SIG-M5 treated with dmso at 0.1 percent for 504 hours (cell line): ENCODE results near the gene MPDZ.
"Not testable (repeated sequence)": the region's sequence is repeated elsewhere in the genome, so short reads cannot be mapped to it uniquely, and the experiment has no call there.

Source experiments
- DNase-seq: peaks from one replicate; lab custom pipeline; 2025; ENCODE audit not compliant: unreplicated experiment; lab: John Stamatoyannopoulos, UW

Gene MPDZ

DNA sequence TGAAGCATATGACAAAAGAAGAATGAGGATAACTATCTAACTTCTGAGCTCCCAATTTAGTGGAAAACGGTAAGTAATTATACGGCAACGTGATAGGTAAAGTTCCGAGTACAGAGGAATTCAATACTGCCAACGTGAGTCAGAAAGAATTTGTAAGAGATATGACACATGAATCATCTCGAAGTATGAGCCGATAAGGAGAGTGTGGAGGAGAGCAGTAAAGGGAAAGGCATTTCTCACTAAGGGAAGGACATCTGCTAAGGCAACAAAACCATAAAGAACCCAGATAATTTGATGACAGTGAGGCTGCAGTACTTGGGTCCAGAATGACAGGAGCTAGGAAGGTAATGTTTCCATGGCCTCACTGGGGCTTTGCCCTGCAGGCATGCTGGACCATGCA lies 11.0 kb downstream of the MPDZ start:
- no peak for DNase-seq

DNA sequence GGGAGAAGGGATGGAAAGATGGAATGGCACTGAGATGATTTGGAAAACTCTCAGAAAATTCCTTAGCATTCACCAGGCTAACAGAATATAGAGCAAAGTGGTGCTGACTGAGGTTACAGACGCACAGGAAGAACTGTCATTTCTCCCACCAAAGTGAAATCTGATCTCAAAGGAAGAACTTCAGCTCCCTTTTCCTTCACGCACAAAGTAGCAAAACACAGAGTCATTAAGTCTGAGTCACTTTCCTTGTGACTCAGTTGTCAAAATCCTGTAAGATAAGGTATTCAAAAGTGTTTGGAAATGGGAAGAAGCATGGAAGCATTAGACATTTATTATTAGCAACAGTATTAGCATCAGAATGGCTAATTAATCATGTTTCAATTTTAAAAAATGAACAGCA lies 11.7 kb downstream of the MPDZ start:
- no peak for DNase-seq

DNA sequence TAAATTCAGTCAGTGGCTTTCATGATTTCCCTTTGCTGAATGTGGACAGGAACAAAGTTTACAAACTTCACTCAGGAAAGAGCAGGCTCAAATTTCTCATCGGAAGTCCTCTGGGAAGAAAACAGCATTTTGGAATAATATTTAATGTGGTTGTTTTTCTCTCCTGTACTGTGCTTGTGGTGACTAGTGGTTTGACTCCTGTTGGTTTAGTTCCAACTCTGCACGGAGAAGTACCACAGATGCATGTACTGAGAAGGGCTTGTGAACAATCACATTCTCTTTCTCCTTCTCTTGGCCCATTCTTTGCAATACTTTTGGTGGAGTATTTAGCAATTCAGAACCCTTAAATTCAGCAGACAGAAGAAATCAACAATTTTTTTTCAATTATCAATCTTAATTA lies 13.3 kb downstream of the MPDZ start:
- no peak for DNase-seq

DNA sequence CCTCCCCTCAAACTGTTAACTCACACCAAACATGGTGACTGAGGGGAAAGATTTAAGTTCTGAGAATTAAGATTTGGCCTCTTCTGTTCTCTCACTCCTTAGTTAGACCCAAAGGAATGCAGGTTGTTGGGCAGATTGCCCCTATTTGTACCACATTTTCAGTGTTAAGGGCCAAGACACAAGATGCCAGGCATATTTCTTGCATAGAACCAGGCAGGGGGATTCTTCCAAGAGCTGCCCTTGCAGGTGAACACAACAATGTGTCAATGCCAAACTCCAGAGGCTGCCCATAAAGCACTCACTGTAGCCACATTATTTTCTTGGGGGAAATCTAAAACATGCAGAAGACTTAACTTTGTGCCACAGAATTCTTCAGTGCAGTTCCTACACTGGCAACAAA lies 14.7 kb downstream of the MPDZ start:
- DNase-seq = no peak

DNA sequence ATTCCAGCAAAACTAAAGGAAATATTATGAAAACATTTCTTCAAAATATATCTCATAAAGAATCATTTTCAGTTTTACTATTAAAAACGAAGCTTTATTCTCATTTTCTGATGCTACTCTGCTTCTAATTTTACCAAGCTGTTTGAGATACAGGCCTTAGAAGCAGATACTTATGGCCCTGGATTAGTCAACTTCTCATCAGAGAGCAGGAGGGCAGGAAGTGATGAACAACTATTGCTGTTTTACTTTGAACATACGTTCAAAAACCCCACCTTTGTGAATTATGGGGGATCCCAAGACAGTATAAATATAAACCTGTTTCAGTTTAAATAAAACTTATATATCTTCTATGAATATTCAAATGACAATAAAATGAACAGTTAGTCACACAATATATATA lies 16.0 kb downstream of the MPDZ start:
- no peak for DNase-seq

DNA sequence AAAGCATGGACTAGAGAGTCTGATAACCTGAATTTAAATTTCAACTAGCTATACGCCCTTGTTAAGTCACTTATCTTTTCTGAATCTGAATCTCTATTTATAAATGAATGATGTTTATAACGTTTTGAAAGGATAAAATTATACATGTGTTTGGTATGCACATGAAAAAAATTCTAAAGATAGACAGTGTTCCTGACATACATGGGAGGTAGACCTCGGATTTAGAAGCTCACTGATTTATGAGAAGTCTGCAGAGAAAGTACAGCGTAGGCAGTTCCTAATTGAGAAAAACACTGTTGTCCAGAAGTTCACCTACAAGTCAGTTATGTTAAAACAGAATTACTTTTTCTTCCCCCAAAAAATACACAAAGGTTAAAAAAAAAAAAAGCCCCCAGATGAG lies 26.6 kb downstream of the MPDZ start:
- DNase-seq = no peak

DNA sequence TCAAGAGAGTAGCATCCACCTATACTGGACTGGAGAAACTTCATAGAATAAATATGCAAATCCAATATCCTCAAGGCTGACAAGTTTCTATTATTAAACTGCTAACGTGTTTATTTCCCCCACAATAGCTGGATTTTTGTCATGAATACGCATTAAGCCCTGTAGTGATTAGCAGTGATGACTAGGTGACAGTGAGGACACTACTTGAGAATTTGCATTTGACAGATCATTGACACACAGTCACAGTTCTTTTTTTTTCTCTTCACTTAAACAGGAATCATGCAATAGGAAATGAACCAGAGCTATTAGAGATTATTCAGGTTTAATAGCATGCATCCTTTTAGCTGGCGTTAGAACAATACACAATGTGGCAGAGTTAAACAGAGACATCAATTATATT lies 35.3 kb downstream of the MPDZ start:
- no peak for DNase-seq

DNA sequence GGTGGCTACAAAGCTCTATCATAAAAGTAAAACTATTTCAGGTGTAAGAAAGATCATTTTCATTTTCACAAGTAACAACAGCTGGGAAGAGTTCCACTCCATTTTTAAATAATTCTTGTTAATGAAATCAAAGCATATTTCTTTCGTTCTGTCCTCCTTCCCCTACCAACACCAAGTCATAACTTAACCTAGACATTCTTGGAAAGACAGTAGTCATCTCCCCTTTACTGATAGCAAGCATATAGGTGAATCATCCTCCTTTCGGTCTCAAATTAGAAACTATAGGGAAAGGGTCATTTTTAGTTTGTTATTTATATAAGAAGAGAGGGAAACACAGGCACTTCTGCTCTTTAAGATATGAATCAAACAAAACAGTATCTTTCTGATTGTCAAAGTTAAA lies 38.2 kb downstream of the MPDZ start:
- DNase-seq = no peak

DNA sequence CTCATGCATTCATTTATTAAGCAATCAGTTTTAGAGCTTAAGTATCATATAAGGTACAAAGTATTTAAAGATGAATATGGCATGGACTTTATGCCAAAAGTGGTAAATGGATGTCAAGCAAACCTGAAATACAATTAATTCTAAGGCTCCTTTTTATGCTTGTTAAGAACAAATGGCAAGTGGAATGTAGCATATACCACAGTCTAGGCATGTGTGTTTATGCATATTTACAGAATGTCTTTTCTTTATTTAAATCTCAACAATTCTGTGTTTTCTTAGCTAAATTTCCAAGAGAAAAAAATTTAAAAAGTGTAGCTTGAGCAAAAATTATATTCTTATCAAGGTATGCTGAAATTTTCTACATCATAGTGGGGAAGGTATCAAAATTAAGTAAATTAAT lies 39.8 kb downstream of the MPDZ start:
- DNase-seq = no peak

DNA sequence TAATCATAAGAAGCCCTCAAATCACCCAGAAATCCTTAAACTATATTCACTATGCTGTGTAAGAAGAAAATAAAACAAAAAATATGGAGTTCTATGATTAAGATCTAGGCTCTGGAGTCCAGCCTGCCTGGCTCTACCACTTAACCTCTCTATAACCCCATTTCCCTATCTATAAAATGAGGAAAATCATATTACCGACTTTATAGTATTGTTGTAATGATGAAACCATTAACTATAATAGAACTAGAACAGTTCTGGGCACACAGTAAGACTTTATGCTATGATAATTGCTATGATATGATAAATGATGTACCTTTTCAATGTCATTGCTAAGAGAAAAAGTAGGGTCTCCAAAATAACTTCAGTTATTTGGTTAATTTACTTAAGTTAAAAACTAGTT lies 40.3 kb downstream of the MPDZ start:
- no peak for DNase-seq

DNA sequence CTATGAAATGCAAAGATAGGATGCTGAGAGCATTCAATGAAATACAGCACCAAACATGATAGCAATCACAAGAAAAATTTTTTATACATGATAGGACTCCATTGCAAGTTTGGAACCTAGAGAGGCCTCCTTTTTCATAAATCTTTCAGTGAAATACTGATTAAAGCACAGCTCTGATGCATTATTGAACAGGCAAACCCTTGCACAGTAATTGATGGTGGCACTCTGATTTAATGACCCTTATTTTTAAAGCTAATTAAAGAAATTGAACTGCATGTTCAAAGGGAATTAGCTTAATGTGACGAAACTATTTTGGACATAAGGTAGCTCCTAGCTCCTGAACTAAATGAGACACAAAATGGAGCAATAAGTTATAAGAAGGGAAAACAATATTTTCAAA lies 44.6 kb downstream of the MPDZ start:
- no peak for DNase-seq

DNA sequence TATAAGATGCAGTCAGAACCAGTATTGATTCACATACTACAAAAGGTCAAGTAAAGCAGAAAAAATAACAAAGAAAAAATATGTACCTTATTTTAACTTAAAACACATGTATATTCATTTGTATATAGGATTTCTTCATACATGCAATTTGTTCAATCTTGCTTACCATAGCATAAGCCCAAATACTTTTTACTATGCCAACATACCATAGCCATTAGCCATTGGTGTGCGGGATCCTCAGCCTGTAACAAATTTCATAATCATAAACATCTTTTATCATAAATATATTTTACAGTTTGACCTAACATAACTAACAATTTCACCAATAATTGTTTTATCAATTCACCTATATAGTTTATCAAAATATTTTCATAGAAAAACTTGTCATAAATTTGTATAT lies 51.1 kb downstream of the MPDZ start:
- no peak for DNase-seq

DNA sequence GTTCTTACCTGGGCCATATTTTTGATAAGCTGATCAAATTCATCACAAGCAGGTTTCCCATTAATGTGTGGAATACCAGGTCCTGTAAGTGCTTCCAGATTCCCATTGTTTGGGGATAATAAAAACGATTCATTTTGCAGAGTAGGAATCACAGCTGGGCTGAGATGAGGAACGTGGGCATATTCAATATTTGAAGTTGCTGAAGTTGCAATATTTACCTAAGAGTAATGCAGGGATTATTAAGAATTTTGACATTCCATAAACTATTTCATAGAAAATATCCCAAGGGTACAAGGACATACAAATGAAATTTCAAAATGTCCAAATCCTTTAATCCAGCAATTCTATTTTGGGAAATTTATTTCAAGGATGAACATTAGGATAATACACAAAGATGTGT lies 55.1 kb downstream of the MPDZ start:
- DNase-seq = no peak

DNA sequence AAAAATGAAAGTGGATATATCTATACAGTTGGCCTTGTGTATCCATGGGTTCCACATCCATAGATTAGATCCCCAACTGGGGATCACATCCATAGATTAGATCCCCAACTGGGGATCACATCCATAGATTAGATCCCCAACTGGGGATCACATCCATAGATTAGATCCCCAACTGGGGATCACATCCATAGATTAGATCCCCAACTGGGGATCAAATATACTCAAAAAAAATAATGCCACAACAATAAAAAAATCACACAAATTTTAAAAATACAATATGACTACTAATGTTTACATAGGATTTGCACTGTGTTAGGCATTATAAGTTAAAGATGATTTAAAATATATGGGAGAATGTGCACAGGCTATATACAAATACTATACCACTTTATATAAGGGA lies 56.8 kb downstream of the MPDZ start:
- DNase-seq = not testable (repeated sequence)

DNA sequence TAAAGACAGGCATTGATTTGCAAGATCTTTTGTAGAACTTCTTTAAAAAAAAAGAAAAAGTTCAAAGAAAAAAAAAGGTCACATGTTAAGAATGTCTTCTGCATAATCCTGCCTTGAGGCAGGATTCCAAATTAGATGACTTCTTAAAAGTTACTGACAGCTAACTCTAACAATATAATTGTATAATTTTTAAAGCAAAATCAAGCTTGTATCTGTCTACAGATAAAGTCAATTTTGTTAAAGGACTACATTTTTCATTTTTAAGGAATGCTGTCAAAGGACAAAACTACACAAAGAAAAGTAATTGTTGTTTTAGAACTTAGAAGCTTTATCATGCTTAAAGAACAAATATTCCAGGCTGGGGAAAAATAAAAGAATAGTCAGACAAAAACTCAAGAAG lies 57.8 kb downstream of the MPDZ start:
- DNase-seq = no peak

DNA sequence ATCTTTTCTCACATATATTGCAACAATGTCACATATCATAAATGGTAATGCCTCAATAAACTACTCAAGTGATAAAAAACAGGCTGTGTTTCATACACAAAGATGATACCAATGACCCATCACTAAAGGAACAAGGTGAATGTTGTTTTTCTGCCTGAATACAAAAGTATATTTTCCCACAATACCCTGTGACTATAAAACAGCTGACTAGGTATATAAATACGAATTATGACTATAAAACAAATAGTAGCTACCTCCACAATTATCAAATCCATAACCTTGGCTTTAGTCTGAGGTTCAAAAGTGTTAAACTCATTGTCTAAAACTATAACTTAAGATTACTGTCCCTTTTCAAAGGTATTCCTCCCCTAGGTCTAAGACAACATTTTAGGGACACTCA lies 58.7 kb downstream of the MPDZ start:
- DNase-seq = no peak

DNA sequence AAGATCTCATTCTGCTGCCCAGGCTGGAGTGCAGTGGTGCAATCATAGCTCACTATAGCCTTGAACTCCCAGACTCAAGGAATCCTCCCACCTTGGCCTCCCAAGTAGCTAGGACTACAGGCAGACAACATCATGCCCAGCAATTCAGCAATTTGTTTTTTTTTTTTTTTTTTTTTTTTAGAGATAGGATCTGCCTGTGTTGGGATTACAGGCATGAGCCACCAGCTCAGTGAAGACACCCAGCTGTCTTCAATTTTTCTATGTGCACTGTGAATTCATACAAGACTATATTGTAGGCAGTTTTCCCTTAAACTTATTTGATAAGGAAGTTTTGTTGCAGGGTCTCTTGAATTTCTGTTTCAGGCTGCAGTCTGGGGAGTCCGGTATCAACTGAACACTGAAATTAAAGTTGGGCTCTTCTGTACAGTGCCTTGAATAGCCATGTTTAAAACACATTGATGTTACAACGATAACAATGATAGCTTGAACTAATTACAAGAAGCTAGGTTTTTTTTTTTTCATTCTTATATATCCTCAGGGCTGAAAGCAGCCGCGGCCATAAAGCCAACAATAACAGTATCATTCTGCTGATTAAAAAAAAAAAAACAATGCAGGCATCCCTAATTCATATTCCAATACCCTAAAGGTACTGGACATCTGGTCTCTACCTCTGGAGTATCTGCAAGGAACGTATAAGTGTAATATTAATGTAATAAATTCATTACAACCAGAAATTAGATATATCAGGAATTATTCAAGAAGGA lies 63.5 kb downstream of the MPDZ start:
- no peak for DNase-seq

DNA sequence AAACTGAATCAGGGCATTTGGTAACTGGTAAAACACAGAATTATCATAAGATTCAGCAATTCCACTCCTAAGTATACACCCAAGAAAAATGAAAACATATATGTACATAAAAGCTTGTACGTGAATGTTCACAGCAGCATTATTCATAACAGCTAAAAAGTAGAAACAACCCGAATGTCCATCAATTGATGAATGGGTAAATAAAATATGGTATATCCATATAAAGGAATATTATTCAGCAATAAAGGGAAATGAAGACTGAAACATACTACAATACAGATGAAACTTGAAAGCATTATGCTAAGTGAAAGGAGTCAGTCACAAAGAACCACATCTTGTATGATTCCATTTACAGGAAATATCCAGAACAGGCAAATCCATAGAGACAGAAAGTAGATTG lies 65.5 kb downstream of the MPDZ start:
- DNase-seq = no peak

DNA sequence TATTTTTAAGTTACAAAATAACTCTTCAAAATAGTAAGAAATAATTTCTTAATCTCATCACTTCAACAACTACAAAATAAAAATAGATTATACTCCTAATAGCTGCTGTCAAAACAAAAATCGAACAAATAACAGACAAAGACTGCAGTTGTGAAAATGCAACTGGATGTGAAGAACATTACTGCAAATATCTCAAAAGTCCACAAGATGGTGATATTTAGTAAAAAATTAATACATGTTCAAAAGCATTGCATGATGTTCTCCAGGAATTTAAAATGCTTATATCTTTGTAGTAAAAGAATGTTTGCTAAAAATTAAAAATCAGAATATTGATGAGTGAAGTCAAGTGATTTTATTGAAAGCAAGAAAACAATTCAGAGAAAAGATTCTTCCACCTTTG lies 66.2 kb downstream of the MPDZ start:
- no peak for DNase-seq

DNA sequence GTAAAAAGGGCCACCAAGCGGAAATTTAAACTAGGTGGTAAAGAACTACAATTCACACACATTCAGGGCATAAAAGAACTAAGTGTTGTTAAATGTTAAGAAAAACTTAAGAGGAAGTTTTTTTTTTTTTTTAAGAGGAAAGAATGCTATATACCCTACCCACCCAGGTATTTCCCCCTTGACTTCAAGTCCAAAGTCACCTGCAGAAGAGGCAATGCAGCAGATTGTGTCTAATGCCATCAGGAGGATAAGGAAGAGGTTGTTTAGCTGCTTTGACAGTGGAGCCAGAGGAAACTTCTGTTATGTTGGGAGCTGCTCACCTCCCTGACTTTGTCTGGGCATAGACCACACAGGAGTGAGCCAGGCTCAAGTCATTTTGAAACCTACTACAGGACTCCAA lies 69.2 kb downstream of the MPDZ start:
- DNase-seq = no peak

DNA sequence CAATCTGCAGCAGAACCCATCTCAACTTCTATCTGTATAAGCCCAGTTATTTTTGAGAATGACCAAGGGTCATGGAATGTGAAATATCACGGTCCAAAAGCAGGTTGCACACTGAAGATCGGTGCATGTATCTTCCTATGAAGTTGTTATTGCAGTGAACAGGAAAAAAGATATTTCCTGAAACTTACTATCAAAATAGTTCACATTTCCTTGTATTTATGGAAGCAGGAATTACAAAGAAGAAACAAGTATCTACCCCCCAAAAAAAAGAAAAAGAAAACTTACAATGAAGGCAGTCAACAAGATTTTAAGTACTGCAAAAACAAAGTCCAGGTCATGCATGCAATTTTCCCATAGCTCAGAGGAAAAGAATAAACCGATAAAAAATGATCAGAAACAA lies 70.0 kb downstream of the MPDZ start:
- no peak for DNase-seq

DNA sequence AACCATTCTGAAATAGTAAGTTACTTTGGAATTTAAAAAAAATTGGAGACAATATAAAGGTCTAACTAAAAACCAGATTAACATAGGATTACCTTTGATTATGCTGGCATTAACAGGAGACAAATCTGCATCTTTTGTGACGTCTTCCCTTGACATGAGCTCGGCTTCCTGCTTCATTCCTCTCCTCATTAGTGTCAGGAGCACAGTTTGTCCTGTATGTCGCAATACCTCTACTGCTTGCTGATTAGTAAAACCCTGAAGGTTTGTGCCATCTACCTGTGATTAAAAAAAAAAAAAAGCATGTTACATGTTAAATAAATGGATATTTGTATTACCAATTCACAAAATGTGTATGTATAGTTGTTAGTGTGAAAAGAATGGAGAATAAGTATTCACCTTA lies 73.7 kb downstream of the MPDZ start:
- DNase-seq = no peak

DNA sequence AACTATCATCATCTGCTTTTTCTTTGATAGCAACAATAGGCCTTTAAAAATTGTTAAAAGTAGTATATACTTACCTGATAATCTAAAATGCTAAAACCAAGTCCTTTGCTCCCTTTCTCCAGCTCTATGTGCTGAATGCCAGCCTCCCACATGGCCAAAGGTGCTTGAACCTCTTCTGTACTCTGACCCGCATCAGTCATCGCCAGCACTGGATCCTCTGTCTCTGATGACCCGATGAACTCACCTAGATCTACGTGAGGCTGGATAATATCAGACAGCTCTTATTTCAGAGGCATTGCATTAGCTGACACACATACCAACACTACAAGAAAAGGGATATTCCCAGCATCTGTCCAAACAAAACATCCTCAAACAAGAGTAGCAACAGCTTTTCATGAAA lies 89.5 kb downstream of the MPDZ start:
- DNase-seq = no peak

DNA sequence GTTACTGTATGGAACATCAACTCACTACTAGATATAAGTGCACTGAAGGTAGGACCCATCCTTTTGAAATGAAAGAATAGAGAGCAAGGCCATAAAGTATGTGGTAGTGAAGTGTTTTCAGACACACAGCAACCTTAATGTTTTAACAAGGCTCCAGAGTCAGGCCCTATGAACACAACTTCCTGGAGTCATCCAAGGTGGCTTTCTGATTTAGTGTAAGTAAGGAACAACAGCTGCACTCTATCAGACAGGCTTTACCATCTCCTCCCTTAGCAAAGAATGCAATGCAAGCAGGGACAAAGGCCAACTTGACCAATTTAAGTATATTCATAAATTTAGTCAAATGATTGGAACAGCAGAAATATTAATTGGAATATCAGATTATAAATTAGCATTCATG lies 90.1 kb downstream of the MPDZ start:
- no peak for DNase-seq
